Ramos (cell line): ENCODE measurements around the gene SH3PXD2A.

Experiments used
- in situ Hi-C: fragments of 300-500 bp; cut with MboI; formaldehyde crosslinking; loops from one replicate; pipeline ENCODE4 v1.14.3; 2022; ENCODE audit warnings: low sequenced_read_pairs; ENCODE audit not compliant: unreplicated experiment

SH3PXD2A gene, protein sequence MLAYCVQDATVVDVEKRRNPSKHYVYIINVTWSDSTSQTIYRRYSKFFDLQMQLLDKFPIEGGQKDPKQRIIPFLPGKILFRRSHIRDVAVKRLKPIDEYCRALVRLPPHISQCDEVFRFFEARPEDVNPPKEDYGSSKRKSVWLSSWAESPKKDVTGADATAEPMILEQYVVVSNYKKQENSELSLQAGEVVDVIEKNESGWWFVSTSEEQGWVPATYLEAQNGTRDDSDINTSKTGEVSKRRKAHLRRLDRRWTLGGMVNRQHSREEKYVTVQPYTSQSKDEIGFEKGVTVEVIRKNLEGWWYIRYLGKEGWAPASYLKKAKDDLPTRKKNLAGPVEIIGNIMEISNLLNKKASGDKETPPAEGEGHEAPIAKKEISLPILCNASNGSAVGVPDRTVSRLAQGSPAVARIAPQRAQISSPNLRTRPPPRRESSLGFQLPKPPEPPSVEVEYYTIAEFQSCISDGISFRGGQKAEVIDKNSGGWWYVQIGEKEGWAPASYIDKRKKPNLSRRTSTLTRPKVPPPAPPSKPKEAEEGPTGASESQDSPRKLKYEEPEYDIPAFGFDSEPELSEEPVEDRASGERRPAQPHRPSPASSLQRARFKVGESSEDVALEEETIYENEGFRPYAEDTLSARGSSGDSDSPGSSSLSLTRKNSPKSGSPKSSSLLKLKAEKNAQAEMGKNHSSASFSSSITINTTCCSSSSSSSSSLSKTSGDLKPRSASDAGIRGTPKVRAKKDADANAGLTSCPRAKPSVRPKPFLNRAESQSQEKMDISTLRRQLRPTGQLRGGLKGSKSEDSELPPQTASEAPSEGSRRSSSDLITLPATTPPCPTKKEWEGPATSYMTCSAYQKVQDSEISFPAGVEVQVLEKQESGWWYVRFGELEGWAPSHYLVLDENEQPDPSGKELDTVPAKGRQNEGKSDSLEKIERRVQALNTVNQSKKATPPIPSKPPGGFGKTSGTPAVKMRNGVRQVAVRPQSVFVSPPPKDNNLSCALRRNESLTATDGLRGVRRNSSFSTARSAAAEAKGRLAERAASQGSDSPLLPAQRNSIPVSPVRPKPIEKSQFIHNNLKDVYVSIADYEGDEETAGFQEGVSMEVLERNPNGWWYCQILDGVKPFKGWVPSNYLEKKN

DNA sequence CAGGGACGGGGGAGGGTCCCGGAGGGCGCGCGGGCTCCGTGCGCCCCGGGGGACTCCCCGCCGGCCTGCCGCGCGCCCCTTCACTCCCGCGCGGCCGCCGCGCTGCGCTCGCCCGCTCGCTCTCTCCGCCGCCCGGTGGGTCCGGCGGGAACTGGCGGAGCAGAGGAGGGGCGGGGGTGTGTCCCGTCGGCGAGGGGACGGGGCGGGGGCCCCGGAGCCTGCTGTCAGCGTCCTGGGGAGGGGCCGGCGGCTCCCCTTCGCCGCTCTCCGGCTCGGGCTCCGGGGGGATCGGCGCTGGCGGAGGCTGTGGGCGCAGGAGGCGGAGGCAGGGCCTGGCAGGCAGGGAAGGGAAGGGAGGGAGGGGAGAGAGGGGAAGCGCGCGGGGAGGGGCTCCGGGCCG, at the start of gene SH3PXD2A:
Gene SH3PXD2A (minus strand): TSS at position 153 of the 400 bp plus-strand sequence. CDS start 310 bp downstream, outside the sequence.
- in situ Hi-C loops, result no loop called here

DNA sequence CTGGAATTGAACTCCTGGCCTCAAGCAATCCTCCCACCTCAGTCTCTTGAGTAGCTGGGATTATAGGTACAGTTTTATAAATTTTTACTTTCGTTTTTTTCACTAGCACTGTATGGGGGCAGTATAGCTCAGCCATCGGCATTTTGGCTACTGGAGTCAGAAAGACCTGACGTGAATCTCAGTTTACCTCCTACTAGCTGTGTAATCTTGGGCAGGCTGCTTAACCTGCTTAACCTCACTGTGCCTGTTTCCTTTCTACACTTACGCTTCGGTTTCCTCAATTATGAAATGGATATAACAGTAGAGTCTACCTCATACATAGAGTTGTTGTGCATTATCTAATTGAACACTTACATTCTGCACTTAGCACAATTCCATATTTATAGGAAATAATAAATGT, 45.9 kb upstream of the SH3PXD2A start:
- in situ Hi-C loops, result no loop called here

DNA sequence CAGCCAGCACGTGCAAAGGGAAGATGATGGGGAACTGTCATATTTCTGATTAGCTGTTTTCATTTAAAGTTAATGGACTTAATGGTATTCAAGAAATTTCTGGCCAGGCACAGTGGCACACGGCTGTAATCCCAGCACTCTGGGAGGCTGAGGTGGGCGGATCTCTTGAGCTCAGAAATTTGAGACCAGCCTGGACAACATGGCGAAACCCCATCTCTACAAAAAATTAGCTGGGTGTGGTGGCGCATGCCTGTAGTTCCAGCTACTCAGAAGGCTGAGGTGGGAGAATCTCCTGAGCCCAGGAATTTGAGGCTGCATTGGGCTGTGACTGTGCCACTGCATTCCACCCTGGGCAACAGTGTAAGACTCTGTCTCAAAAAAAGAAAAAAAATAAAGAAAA, 43.9 kb upstream of the SH3PXD2A start:
- in situ Hi-C loops, result no loop called here

DNA sequence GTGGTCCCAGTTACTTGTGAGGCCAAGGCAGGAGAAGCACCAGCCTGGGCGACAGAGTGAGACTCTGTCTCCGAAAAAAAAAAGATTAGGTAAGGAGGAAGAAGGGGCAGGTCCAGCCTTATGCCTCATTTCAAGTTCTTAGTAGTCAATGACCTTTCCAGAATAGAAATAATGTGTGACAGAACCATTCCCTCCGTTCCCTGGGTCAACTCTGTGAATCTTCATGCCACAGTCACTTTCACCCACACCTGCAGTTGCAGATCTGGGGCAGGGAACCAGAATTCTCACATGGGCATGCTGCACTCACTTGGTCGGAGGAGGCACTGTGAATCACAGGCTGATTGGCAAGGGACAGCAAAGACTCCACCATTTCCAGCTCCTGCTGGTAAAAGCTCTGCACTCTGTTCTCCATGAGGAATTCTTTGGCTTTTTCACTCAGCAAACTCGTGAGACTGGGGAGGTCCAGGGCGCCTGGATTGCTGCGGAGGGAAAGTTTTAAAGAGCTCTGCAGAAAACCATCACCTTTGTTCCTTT, 41.9 kb upstream of the SH3PXD2A start:
- in situ Hi-C loops, result no loop called here

DNA sequence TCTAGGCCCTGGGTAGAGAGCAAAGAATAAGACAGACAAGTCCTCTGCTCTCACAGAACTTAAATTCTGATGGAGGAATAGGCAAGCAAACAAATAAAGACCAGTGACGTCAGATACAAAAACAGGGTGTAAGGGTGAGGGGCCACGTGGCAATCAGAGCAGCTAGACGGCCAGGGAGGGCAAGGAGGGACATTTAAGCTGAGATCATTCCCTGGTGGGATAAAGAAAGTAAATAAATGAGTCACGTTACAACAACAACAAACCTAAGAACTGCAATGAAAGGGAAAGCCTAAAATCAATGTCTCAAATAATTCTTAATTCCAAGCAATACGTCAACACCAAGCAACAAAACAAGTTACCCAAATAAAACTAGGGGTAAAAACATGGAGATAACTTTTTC, 40.8 kb upstream of the SH3PXD2A start:
- in situ Hi-C loops, result no loop called here

DNA sequence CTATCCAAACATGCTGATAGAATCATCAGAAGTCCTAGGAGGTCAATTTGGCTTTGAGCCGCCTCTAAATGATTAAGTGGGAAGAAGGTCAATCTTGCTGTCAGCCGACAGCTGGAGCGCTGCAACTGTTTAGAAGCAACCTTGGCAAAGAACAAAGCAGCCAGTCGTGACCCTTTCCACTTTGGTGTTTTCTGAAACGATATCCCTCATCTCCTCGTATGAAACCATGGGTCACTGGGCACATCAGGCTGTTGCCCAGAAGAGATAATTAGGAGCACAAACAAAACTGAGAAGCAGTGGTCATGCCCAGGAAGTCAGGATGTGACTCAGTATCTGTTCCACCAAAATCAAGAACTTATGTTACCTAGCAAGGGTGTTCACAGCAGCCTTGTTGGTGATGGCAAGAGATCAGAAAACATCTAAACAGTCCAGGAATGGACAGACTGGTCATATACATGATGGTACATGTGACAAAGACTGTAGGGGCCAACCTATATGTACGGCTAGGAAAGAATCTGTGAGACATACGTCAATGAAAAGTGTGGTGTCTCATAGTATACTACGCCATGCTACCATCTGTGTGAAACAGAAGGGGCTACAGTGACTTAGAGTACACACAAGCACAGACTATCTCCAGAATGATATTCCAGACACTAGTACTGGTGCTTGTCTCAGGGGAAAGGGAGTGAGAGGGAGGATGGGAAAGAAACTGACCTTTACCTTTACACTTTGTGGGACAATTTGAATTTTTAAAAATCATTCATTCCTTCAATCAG, 40.2 kb upstream of the SH3PXD2A start:
- in situ Hi-C loops, result no loop called here

DNA sequence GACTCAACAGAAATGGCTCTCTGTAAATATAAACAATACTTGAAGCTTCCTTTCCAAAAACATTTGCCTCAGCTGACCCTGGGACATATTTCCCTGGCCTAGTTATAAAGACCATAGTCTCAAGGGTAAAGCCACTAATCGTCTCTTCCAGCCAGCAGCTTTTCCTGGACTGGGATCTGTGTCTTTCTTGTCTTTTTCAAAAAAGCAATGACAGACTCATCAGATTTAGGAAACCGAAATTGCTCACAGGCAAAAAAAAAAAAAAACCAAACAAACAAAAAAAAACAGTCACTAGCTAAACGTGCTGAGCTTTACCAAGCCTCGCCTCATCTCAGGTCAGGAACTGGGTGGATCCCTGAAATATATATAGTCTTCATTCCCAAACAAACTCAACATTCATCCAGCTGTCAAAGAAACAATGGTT, 39.1 kb upstream of the SH3PXD2A start:
- in situ Hi-C loops, result no loop called here

DNA sequence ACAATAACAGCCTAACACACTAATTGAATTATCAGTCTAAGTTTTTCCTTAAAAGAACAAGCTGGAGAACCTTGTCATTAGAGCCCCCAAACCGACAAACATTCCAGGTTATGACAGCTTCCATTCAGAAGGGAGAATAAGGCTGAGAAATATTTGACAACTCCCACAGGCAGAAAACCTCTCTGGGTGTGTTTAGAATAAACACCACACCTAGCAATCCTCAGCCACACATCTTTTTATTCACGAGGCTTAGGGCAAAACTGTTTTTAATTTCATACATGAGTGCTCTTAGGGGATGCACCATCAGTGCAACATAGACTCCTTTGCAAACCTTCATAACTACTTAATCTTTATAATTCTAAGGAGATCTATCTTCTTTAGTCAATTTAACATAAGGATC, 38.4 kb upstream of the SH3PXD2A start:
- in situ Hi-C loops, result no loop called here

DNA sequence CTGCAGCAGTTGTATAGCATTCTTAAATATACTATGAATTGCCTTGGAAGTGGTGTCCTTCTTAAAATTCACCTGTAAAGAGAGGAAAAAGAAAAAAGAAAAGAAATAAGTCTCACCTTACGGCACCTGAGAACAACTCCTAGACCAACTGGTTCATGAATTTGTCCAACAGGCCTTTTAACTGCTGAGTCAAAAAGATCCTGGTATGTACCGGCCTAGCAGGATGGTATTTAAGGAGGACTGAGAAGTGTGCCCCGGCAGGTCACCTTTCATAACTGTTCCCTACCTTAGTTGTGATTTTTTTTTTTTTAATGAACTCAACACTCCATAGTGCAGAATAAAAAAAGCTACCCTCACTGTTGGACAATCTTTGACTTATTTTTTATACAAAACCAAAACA, 36.8 kb upstream of the SH3PXD2A start:
- in situ Hi-C loops, result no loop called here

DNA sequence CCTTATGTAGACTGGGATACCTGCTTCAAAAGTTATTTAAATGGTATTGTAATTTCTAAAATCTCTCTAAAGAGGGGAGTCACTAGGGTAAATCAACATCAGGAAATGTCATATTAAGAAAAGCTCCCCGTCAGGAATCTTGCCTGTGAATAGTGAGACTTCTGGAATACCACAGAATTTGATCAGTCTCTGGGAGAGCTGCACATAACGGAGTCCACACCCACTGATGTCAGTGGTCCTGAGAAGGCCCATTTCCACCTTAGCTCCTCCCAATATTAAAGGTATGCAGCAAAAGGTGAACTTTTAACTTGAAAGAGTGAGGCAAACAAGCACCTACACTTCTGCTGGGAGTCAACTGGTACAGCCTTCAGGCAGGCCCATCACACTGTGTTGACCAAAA, 35.3 kb upstream of the SH3PXD2A start:
- in situ Hi-C loops, result no loop called here

DNA sequence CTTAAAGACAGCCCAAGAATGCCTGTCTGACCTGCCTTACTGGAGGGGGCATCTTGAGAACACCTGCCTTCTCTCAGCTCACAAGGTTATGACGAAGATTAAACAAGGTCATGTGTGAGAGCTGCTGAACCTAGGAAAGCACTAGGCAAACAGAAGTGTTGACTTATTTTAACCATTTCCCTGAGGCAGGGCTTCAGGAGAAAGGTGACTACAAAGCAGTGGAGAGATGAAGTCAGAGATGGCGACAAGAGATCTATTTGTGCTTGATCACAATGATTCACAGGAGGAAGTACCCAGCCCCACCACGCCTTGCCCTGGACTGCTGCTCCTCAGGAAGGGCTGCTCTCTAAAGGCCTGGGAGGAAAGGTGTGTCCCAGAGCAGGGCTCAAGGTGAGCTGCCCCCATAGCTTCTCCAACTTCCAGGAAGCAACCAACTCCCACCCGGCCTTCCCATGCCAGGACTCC, 34.9 kb upstream of the SH3PXD2A start:
- in situ Hi-C loops, result no loop called here

DNA sequence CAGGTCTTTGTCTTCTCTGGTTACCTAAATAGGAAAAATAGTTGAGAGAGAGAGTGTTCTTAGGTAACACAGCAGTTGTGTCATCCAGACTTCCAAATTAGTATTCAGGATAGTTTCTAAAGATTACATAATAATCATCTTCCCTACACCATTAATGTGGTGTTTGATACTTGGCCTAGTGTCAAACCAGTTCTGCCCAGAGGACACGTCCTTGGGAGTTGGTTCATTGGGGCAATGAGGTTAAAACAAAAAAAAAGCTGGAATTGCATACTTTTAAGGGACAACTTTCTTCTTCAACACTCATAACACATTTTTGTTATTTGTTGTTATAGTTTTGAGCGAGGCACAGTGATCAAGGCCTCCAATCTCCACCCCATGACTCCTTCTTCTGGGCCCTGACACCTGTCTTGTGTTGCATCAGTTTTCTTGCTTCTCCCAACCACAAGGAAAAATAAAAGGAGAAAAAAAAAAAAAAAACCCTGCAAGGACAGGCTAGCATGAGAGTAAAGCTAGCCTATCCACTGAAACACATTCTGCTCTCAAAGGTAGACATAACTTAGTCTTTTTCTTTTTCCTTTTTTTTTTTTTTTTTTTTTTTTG, 33.8 kb upstream of the SH3PXD2A start:
- in situ Hi-C loops, result no loop called here

DNA sequence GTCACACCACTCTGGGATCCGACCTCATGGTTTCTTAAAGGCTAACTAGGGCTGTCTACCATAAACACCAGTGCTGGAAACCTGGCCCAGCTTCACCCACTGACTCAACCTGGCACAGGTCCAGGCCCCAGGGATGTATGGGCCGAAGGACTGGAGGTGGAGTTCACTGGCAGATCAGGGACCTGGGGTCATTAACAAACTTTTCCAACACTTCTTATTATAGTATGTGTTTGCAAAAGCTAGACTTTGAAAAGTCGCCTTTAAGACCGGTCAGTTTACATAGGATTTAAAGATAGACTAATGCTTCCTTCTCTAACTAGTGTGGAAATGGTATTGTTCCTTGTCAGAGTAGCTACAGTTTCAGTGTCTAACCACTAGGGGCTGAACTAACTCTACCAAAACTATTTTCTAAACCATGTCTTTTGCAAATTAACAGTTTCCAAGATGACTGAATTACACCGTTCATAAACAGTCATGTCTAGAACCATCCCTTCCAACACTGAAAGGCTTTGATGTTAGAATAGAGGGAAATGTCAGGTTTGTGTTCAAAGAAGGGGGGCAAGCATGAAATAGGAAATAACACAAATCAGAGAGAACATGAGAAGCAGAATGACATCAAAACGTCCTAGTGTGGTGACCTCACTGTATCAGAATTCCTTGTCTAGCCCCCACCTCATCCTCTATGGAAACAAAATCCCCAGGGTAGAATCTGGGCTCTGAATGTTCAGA, 32.9 kb upstream of the SH3PXD2A start:
- in situ Hi-C loops, result no loop called here

DNA sequence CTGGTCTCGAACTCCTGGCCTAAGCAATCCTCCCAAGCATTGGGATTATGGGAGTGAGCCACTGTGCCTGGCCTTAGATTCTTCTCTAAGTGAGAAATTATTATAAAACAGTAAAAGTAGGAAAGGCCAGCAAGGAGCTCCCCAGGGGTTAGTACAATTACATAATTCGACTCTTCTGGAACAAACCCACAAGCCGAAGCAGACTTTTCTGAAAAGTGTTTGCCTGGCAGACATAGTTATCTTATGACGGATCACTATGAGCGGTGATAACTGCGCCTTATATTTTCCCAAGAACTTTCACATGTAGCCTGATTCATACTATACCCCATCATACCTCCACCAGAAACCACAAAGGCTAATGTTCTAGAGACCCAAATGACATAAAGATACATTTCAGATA, 30.2 kb upstream of the SH3PXD2A start:
- in situ Hi-C loops, result no loop called here

DNA sequence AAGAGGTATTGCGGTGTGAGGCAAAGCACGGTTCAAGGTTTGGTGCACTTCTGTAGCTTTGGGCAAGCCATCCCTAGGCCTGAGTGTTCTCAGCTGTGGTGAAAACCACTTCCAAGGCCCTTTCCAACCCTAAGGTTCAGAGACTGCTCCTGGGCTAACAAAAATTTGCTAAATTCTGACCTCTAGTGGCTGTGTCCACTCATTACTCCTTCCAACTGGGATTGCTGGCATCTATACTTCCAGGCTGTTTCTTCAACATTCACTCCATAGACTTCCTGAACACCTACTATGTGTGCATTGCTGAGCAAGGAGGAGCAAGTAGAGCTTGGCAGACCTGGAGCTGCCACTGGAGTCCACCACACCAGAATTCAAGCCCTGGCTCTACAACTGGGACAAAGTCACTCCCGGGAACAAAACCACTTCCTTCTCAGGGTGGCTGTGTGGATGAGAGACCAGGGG, 29.3 kb upstream of the SH3PXD2A start:
- in situ Hi-C loops, result no loop called here

DNA sequence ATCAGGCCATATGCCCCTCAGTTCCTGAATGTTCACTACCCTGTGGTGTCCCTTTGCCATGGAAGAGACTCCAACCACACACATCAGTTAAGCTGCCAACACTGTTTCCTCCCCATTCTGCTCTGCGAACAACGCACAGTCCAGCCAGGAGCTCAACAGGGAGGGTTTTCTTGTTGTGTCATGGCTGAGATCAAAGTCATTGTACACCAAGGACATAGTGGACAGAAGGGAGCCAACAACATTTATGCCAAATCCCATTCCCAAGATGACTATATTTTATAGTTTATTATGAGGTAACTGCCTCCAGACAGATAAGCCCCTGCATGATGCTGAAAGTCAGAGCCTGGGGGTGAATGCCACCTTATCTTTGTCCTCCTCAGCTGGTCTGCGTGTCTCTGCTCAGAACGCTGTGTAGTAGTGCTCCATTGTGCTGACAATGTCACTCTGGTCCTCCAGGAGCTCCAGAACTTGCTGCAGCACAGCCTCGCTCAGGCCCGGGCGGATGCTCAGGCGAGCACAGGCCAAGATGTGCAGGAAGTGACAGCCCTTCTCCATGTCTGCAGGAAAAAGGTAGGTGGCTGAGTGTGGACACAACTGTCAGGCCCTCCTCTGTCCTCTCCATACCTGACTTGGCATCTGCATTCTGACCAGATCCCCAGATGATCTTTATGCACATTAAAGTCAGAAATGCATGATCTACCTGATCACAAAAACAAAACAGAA, 27.1 kb upstream of the SH3PXD2A start:
- in situ Hi-C loops, result no loop called here

DNA sequence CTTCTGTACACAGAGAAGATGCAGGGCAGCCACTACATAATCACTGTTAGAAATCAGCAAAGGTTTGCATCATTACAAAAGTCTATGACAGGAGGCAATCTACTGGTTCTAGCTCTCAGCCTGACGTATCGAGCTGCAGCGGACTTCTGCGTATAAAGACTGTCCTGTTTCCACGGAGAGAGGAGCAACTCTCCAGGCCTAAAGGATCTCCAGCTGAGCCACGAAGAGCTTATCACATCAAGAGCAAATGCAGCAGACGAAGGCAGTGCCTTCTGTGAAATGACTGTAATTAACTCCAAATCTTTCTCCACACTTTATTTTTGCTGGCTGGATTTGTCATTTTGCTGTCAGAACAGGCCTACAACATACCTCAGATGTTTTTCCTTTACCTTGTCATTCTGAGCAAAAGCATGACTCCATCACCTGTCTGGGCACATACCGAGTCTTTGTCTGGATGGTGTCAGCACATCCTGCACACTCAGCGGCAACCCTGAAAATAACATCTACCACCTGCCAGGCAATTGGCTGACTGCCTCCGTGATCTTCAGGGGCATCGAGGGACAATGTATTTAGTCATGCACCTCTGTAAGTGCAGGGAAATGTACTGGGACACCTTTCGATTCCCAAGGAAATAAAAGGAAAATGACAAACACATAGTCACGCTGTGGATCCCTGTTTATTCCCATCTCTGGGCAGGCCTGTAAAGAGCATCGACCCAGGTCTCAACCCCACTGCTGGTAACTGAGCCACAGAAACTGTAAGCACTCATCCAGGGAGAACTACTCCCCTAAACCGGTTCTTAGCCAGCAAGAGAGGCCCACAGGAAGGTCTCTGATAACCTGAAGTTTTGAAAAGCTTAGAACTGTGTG, 26.3 kb upstream of the SH3PXD2A start:
- in situ Hi-C loops, result no loop called here
